HepG2 (cell line): Measurements from ENCODE around the gene ZC3H4. TPM values are rescaled to one million over a fixed set of nuclear protein-coding genes. Genes with fewer than 3 reads are reported as not detected.

Experiments used
- ATAC-seq: fragments of 200-7000 bp; cut with Tn5 transposase; 3 replicates; pipeline ENCODE4 v1.9.1; 2020; ENCODE audit warnings: mild to moderate bottlenecking, moderate library complexity
- BruUV-seq: library from RNA; stranded (reverse); fragments of 400-500 nt; replicated peaks from 2 replicates; lab custom pipeline; 2021; lab: Mats Ljungman, UMichigan
- CTCF ChIA-PET: fragments of 300-600 bp; formaldehyde crosslinking; extraction: SDS; loops from one replicate; lab custom pipeline; 2021; ENCODE audit warnings: low total read pairs, inconsistent platforms, low intra/inter-chr PET ratio; lab: Yijun Ruan, JAX
- POLR2A ChIA-PET: fragments of 350-600 bp; sonication (Branson Sonifier 250); formaldehyde crosslinking; loops from one replicate; lab custom pipeline; 2020; ENCODE audit warnings: antibody characterized with exemption, inconsistent platforms; lab: Yijun Ruan, JAX
- DNase-seq: peaks from one replicate; pipeline ENCODE4 v3.0.0-alpha.2; 2015; ENCODE audit warnings: low spot score
- FAIRE-seq: peaks from 3 replicates; lab custom pipeline; 2011; peaks lifted over from hg19 to GRCh38; lab: Jason Lieb, UNC
- H2AFZ ChIP-seq: one replicate; pipeline ENCODE4 v1.6.1; 2011; ENCODE audit warnings: low read length, inconsistent platforms
- H3K27ac ChIP-seq: fragments of 300-600 bp; 3 replicates; pipeline ENCODE4 v1.8.0; 2011; ENCODE audit warnings: mixed run types, mild to moderate bottlenecking, mixed read lengths, low read length, inconsistent platforms; ENCODE audit not compliant: insufficient read depth; ENCODE audit errors: extremely low read length
- H3K27me3 ChIP-seq, 2 experiments: fragments of 200-600 bp in 1 of 2; 2 replicates in 1 of 2; 3 replicates in 1 of 2; pipeline versions ENCODE4 v1.6.0 to v1.8.0; 2011; ENCODE audit warnings: low read length in 2 of 2, mild to moderate bottlenecking in 2 of 2, moderate library complexity in 2 of 2, inconsistent platforms in 1 of 2; ENCODE audit not compliant: insufficient read depth in 2 of 2, control insufficient read depth in 1 of 2
- H3K36me3 ChIP-seq, 2 experiments: fragments of 200-600 bp in 1 of 2; replicated peaks in 1 of 2; 2 replicates in 1 of 2; 3 replicates in 1 of 2; pipeline versions ENCODE4 v1.5.1 to v1.8.0; 2011; ENCODE audit warnings: low read length in 2 of 2, inconsistent platforms in 1 of 2; ENCODE audit not compliant: insufficient read depth in 2 of 2, control insufficient read depth in 1 of 2
- H3K4me1 ChIP-seq: 2 replicates; pipeline ENCODE4 v1.5.1; 2012; ENCODE audit warnings: low read length, inconsistent platforms; ENCODE audit not compliant: insufficient read depth
- H3K4me2 ChIP-seq: 2 replicates; pipeline ENCODE4 v1.6.0; 2011; ENCODE audit warnings: low read depth, low read length, inconsistent platforms
- H3K4me3 ChIP-seq, 3 experiments: fragments of 200-600 bp in 1 of 3; sonication (generic), shearing (Covaris generic) in 1 of 3; replicated peaks in 1 of 3; 2 replicates each; pipeline ENCODE4 v1.5.1; 2011 to 2016; ENCODE audit warnings: low read length in 3 of 3, inconsistent platforms in 2 of 3, low read depth in 2 of 3, mild to moderate bottlenecking in 2 of 3, control low read depth in 1 of 3, mixed read lengths in 1 of 3; ENCODE audit not compliant: insufficient read depth in 1 of 3
- H3K79me2 ChIP-seq: one replicate; pipeline ENCODE4 v1.6.1; 2011; ENCODE audit warnings: low read length, inconsistent platforms; ENCODE audit not compliant: insufficient read depth
- H3K9ac ChIP-seq: 2 replicates; pipeline ENCODE4 v1.6.0; 2011; ENCODE audit warnings: mild to moderate bottlenecking, low read depth, low read length, inconsistent platforms; ENCODE audit not compliant: insufficient read depth
- H3K9me3 ChIP-seq: 2 replicates; pipeline ENCODE4 v1.5.1; 2012; ENCODE audit warnings: mild to moderate bottlenecking, low read length
- H4K20me1 ChIP-seq: 2 replicates; pipeline ENCODE4 v1.6.0; 2011; ENCODE audit warnings: inconsistent platforms, mild to moderate bottlenecking, low read length, moderate library complexity; ENCODE audit not compliant: insufficient read depth
- RFXANK ChIP-seq: IDR thresholded peaks from 2 replicates; pipeline ENCODE4 v1.6.1; 2016
- TRIM24 ChIP-seq: sonication (generic); formaldehyde crosslinking; IDR thresholded peaks from 2 replicates; pipeline ENCODE4 v1.8.0; 2022; ENCODE audit warnings: mild to moderate bottlenecking, missing genetic modification reagents
- ZNF501 ChIP-seq: sonication (generic); formaldehyde crosslinking; IDR thresholded peaks from 2 replicates; pipeline ENCODE4 v1.5.1; 2020; ENCODE audit warnings: mild to moderate bottlenecking, moderate library complexity, missing genetic modification reagents
- ZNF629 ChIP-seq: sonication (generic); formaldehyde crosslinking; conservative IDR thresholded peaks from 2 replicates; pipeline ENCODE4 v1.5.0; 2020; ENCODE audit warnings: missing genetic modification reagents
- ZNF800 ChIP-seq: sonication (generic); formaldehyde crosslinking; IDR thresholded peaks from 2 replicates; pipeline ENCODE4 v1.4.0; 2020; ENCODE audit warnings: missing genetic modification reagents
- WGBS: methylation state at CpG from one replicate; pipeline ENCODE4 v1.1.6; 2017; ENCODE audit warnings: low lambda C conversion rate; 5-methylcytosine and 5-hydroxymethylcytosine counted together
- in situ Hi-C: cut with HindIII; loops from 2 replicates; pipeline ENCODE4 v1.10.0; 2017; ENCODE audit warnings: low pct_unique_long_range_greater_than_20kb; ENCODE audit not compliant: extremely low pct_ligation_motif_present
- intact Hi-C: fragments of 100-400 bp; cut with micrococcal nuclease; formaldehyde crosslinking; loops from one replicate; pipeline ENCODE4 v1.10.0; 2022; ENCODE audit not compliant: unreplicated experiment
- polyA plus RNA-seq, 8 experiments: library from polyadenylated mRNA; depleted of rRNA in 3 of 8; stranded (reverse) in 7 of 8; unstranded in 1 of 8; fragments of >200 nt; fragmentation: Illumina TruSeq in 4 of 8; extraction: Trizol in 4 of 8; gene quantifications; 2 replicates each; pipeline versions ENCODE4 v1.2.1 to v1.2.3, GENCODE V29; 2011 to 2016; ENCODE audit warnings: low read depth in 4 of 8, missing spikeins in 1 of 8, mixed read lengths in 1 of 8; ENCODE audit not compliant: insufficient read depth in 1 of 8
- total RNA-seq, 5 experiments: library from RNA; depleted of rRNA; stranded (reverse); fragments of >200 nt; fragmentation: Illumina TruSeq; extraction: Trizol; gene quantifications; 2 replicates each; pipeline ENCODE4 v1.2.3, GENCODE V29; 2016; ENCODE audit warnings: low read depth in 1 of 5

Gene ZC3H4
- total and polyA plus RNA-seq, 2 of the 13 experiments (the other 11 are each of a cell fraction or from before 2014, with no cell fraction given): 1.8 to 10.7 TPM

GRCh38 chr19:47027586-47028088 is 85.9 kb downstream of the ZC3H4 start:
- H3K4me1 ChIP-seq: peaks cover 7% of the 10 kb centered on the region; the same call in 1 of the 2 replicates
- no peak overlapping the region for H3K27ac ChIP-seq
- H3K9me3 ChIP-seq: no peaks in the 10 kb centered on the region
- H3K79me2 ChIP-seq: no peaks in the 10 kb centered on the region
- H3K4me3 ChIP-seq: no peak overlapping the region
- DNase-seq: no peak
- no peaks in the 10 kb centered on the region for H4K20me1 ChIP-seq
- TF ChIP-seq TRIM24 (CRISPR knock-in tag): no peak
- TF ChIP-seq, all 625 proteins: peak for 0
- BruUV-seq: no TSS peak
- intact Hi-C loops (no loop called here), in situ Hi-C loops (loop anchor here (10.0 kb wide), 1 partner anchor 97 kb away; no protein-coding TSS in a partner anchor)
- ChIA-PET POLR2A (no interaction called here), CTCF (no interaction called here)
- WGBS: 56% methylated on average over 12 of the region's 12 CpGs
- no peak overlapping the region for H3K9ac ChIP-seq
- H3K4me2 ChIP-seq: no peak overlapping the region
- no peaks in the 10 kb centered on the region for H3K27me3 ChIP-seq
- ATAC-seq: no peak
- H3K36me3 ChIP-seq: no peaks in the 10 kb centered on the region
- no peak for FAIRE-seq
- H2AFZ ChIP-seq: no peak overlapping the region

- WGBS: 80% methylated on average over 8 of the region's 8 CpGs
- intact Hi-C loops: no loop called here
- DNase-seq (no peak), FAIRE-seq (no peak), ATAC-seq (no peak)
- BruUV-seq: no TSS peak
- no peaks in the 10 kb centered on the region for H3K9me3 ChIP-seq
- H3K36me3 ChIP-seq: no peaks in the 10 kb centered on the region
- POLR2A ChIA-PET: no interaction called here
- peaks cover 7% of the 10 kb centered on the region; the same call in 1 of the 2 replicates for H3K4me1 ChIP-seq
- H4K20me1 ChIP-seq: no peaks in the 10 kb centered on the region
- no peaks in the 10 kb centered on the region for H3K27me3 ChIP-seq
- CTCF ChIA-PET: no interaction called here
- H3K27ac ChIP-seq: no peak overlapping the region
- no peak overlapping the region for H3K4me2 ChIP-seq
- no peaks in the 10 kb centered on the region for H3K79me2 ChIP-seq
- H2AFZ ChIP-seq: no peak overlapping the region
- in situ Hi-C loops: loop anchor here (10.0 kb wide), 1 partner anchor 98 kb away; no protein-coding TSS in a partner anchor
- H3K9ac ChIP-seq: no peak overlapping the region
- TF ChIP-seq RFXANK (CRISPR knock-in tag): no peak
- TF ChIP-seq ZNF800 (CRISPR knock-in tag): no peak
- TF ChIP-seq ZNF629 (CRISPR knock-in tag): peak; percentile 87
- TF ChIP-seq ZNF501: no peak
- no peak overlapping the region for H3K4me3 ChIP-seq
These were observed 86.7 kb downstream of the ZC3H4 start for GRCh38 chr19:47026889-47027288.
